GM21717 (cell line): Measurements from ENCODE around the gene PLK1.
"Not testable (repeated sequence)": the region's sequence is repeated elsewhere in the genome, so short reads cannot be mapped to it uniquely, and the experiment has no call there.

Source experiments
- ATAC-seq: cut with Tn5 transposase; IDR thresholded peaks from one replicate; pipeline ENCODE4 v1.9.1; 2021; ENCODE audit warnings: mild to moderate bottlenecking, moderate library complexity; ENCODE audit not compliant: unreplicated experiment

PLK1 gene

GRCh38 chr16:23706439-23706838 lies 27.8 kb downstream of the PLK1 start:
- ATAC-seq, result no peak

- no peak for ATAC-seq
Measured at GRCh38 chr16:23709536-23709935, 30.8 kb downstream of the PLK1 start.

GRCh38 chr16:23710008-23710407 lies 31.3 kb downstream of the PLK1 start:
- ATAC-seq, result no peak

- no peak for ATAC-seq
Measured at GRCh38 chr16:23710504-23710903, 31.8 kb downstream of the PLK1 start.

GRCh38 chr16:23711785-23712184 lies 33.1 kb downstream of the PLK1 start:
- no peak for ATAC-seq

GRCh38 chr16:23712976-23713375 lies 34.3 kb downstream of the PLK1 start, which contains the start of gene ERN2:
Gene ERN2 (minus strand): TSS chr16:23713222. CDS start chr16:23713187, 35 bp downstream.
- ATAC-seq, result no peak

- ATAC-seq, result no peak
Measured at GRCh38 chr16:23716484-23716883, 37.8 kb downstream of the PLK1 start.

GRCh38 chr16:23722613-23723240 lies 44.0 kb downstream of the PLK1 start:
- not testable (repeated sequence) for ATAC-seq

GRCh38 chr16:23724096-23724784 lies 45.6 kb downstream of the PLK1 start:
- no peak for ATAC-seq

GRCh38 chr16:23724785-23725131 lies 46.1 kb downstream of the PLK1 start:
- ATAC-seq, result no peak

GRCh38 chr16:23726710-23727109 lies 48.0 kb downstream of the PLK1 start:
- no peak for ATAC-seq

GRCh38 chr16:23728112-23728477 lies 49.4 kb downstream of the PLK1 start:
- ATAC-seq, result no peak

GRCh38 chr16:23729503-23730424 lies 51.1 kb downstream of the PLK1 start:
- no peak for ATAC-seq

GRCh38 chr16:23734176-23734893 lies 55.6 kb downstream of the PLK1 start:
- ATAC-seq, result no peak

- ATAC-seq, result not testable (repeated sequence)
Measured at GRCh38 chr16:23737423-23738028, 58.8 kb downstream of the PLK1 start.

- no peak for ATAC-seq
Measured at GRCh38 chr16:23739516-23739915, 60.8 kb downstream of the PLK1 start.
